Coronary artery (tissue), 2 donors: ENCODE measurements around the gene ASPRV1.
"Not testable (repeated sequence)": the region's sequence is repeated elsewhere in the genome, so short reads cannot be mapped to it uniquely, and the experiment has no call there.

Experiments used
- DNase-seq: peaks from one replicate; pipeline ENCODE4 v3.0.0-alpha.2; 2017; ENCODE audit warnings: low spot score
- H3K27ac ChIP-seq, 2 donors: fragments of 200-600 bp; sonication (generic); one replicate each; pipeline ENCODE4 v1.5.1; 2016 to 2019
- H3K4me3 ChIP-seq: fragments of 200-600 bp; sonication (generic); 2 replicates; pipeline ENCODE4 v1.5.1; 2016; ENCODE audit warnings: mild to moderate bottlenecking, moderate library complexity
- TF ChIP-seq, protein P1 (sequence below): fragments of 200-600 bp; sonication (generic); IDR thresholded peaks from one replicate; pipeline ENCODE4 v1.5.1; 2019; ENCODE audit warnings: antibody characterized with exemption

Gene ASPRV1

DNA sequence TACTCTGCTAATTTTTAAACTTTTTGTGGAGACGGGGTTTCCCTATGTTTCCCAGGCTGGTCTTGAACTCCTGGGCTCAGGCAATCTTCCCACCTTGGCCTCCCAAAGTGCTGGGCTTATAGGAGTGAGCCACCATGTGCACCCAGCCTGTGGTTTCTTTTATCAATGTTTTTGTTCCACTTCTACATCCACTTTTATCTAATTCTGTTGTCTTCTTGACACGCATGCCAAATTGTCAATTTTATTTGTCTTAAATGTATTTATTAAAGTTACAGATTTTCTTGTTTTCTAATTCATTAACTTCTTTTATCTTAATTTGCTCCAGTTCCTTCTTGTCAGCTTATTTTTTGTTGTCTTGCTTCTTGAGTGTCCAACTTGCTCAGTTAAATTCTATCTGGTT is 43.8 kb upstream of the ASPRV1 start:
- H3K4me3 ChIP-seq, result no peak overlapping the region
- TF ChIP-seq, protein P1, sequence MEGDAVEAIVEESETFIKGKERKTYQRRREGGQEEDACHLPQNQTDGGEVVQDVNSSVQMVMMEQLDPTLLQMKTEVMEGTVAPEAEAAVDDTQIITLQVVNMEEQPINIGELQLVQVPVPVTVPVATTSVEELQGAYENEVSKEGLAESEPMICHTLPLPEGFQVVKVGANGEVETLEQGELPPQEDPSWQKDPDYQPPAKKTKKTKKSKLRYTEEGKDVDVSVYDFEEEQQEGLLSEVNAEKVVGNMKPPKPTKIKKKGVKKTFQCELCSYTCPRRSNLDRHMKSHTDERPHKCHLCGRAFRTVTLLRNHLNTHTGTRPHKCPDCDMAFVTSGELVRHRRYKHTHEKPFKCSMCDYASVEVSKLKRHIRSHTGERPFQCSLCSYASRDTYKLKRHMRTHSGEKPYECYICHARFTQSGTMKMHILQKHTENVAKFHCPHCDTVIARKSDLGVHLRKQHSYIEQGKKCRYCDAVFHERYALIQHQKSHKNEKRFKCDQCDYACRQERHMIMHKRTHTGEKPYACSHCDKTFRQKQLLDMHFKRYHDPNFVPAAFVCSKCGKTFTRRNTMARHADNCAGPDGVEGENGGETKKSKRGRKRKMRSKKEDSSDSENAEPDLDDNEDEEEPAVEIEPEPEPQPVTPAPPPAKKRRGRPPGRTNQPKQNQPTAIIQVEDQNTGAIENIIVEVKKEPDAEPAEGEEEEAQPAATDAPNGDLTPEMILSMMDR, result no peak
- H3K27ac ChIP-seq, result no peak overlapping the region
- DNase-seq, result no peak

DNA sequence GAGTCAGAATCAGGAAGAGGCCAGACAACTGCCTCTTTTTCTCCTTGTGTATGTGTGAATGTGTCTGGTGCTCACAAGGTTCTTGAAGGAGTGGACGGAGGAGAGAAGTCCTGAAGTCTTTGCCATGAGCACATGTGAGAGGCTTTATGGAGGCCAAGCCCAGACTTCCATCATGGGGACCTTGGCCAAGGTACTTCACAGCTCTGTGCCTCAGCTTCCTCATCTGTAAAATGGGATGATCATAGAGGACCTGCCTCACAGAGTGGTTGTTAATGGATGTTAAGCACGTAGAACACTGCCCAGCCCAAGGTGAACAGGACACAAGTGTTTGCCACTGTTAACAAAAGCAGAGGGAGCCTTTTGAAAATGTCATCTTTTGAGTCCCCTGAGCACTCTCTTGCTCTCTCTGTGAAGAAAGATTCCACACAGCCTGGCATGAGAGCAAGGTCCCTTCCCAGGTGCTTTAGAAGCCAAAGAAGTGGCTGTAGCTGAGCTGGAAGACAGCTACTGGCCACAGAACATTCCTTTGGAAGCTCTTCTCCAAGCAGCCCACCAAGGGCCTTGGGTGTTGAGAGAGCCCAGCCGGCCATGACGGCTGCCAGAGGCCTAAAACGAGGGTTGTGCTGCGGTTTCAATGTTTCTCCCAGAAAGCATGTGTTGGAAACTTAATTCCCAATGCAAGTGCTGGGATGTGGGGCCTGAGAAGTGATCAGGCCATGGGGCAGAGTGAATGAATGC is 41.8 kb upstream of the ASPRV1 start:
- TF ChIP-seq, protein P1, result no peak
- Histone ChIP-seq H3K4me3 (no peak overlapping the region), H3K27ac (no peak overlapping the region)
- DNase-seq, result no peak

DNA sequence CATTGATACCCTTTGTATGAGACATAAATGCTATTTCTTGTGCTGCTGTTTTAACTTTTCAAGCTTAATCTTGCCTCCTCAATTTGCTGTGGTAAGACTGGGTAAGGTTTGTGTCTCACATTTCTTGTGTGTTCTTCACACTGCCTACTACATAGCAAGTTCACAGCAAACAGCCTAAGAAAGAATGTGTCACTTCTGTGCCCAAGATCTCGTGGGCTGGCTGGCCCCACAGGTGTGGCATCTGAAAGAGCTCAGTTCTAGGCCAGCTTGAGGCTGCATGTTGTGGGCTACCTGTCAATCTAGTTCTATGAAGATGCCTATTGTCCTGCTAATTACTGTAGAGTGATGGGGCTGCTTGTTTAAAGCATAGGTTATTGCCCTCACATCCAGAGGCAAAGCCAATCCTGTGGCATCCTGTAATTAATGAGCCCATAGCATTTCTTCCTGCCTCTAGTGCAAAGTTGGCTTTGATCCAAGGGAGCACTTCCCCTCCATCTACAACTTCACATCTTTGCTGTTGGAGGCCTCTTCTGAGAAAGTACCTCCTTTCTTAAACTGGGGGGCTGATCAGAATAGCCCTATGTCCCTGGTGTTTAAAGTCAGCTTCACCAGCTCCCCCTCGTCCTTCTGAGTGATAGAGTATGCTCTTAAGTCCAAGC is 40.9 kb upstream of the ASPRV1 start:
- Histone ChIP-seq H3K4me3 (no peak overlapping the region), H3K27ac (no peak overlapping the region)
- no peak for DNase-seq
- TF ChIP-seq, protein P1, result no peak

DNA sequence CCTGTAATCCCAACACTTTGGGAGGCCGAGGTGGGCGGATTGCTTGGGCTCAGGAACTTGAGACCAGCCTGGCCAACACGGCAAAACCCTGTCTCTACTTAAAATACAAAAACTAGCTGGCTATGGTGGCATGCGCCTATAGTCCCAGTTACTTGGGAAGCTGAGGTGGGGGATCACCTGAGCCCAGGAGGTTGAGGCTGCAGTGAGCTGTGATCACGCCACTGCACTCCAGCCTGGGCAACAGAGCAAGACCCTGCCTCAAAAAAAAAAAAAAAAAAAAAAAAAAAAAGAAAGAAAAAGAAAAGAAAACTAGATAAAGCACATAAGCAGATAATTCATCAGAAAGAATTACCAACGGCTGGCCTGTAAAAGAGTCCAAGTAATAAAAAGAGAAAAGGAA is 39.1 kb upstream of the ASPRV1 start:
- DNase-seq, H3K27ac ChIP-seq, H3K4me3 ChIP-seq: not testable (repeated sequence)

DNA sequence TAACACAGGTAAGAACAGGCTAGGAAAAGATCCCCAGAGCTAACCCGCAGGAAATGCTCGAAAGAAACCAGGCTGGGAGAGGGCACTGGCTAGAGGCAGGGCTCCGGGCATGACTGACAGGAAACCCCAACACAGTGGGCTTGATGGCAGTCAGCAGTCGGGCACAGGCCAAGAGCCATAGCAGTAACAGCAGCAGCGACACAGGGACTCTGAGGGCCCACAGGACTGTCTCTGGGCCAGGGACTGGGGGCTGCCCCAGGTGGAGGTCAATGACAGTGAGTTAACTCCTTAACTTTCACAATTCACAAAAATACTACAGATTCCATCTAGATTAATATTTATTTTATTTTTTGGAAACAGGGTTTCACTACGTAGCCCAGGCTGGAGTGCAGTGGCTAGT is 37.3 kb upstream of the ASPRV1 start:
- DNase-seq, result no peak
- TF ChIP-seq, protein P1, result no peak
- H3K4me3 ChIP-seq, result no peak overlapping the region
- H3K27ac ChIP-seq, result no peak overlapping the region

DNA sequence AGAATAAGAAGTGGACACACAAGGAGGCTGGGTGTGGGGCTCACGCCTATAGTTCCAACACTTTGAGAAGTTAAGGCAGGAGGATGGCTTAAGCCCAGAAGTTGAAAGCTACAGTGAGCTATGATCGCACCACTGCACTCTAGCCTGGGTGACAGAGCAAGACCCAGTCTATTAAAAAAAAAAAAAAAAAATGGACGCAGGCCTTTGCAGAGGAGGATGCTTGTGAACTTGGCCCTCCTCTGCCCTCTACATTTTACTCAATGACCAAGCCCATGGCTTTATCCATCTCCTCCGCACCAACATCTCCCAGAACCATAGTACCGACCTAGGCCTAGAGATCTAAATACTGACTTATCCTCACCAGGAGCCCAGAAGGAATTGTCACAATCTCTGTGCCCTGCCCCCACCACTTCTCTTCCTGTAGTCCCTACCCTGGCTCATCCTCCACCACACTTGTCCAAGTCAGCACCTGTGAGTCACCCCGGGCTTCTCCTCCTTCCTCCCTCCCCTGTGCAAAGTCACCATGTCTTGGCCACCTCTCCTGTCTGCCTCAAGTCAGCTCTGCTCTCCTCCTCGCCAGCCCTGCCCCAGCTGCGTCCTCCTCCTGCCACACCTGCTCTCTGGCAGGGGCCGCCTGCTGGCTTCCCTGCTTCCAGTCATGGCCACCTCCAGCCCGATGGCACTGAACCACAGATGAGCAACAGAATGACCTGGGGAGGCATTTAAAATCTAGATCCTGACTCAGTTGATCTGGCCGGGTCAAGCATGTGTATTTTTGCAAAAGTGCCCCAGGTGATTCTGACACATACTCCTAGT is 35.8 kb upstream of the ASPRV1 start:
- Histone ChIP-seq H3K4me3 (no peak overlapping the region), H3K27ac (no peak overlapping the region)
- DNase-seq, result no peak
- TF ChIP-seq, protein P1, result no peak

DNA sequence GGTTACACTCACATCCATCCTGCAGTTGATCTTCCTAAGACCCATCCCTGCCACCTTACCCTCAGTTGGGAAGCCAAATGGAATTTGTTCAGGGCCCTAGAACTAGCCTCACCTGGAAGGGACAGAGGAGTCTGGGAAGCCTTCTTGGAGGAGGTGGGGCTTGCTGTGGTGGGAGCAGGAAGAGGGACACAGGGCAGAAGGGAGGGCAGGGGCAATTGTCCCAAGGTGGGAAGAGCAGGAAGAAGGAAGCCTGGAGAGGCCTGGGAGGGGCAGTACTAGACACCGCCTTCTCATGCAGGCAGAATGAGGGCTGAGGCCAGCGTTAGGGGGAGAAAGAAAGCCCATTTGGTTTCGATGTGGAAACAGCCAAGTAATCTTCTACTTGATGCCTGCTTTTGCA is 34.1 kb upstream of the ASPRV1 start:
- H3K4me3 ChIP-seq, result no peak overlapping the region
- no peak for DNase-seq
- TF ChIP-seq, protein P1, result no peak
- no peak overlapping the region for H3K27ac ChIP-seq
